HepG2 (cell line): ENCODE results near the gene ZSCAN23. TPM values are rescaled to one million over a fixed set of nuclear protein-coding genes. Genes with fewer than 3 reads are reported as not detected.

Source experiments
- FOXP1 ChIP-seq, 2 experiments: fragments of 450-650 bp in 1 of 2; IDR thresholded peaks; 2 replicates each; pipeline ENCODE4 v1.6.1; 2017 to 2018; ENCODE audit warnings: antibody characterized with exemption in 1 of 2
- GATAD2A ChIP-seq: IDR thresholded peaks from 2 replicates; pipeline ENCODE4 v1.6.1; 2016
- GZF1 ChIP-seq: sonication (generic); formaldehyde crosslinking; IDR thresholded peaks from 2 replicates; pipeline ENCODE4 v1.5.1; 2020; ENCODE audit warnings: mild to moderate bottlenecking, missing genetic modification reagents
- HOXA7 ChIP-seq: sonication (generic); formaldehyde crosslinking; IDR thresholded peaks from 2 replicates; pipeline ENCODE4 v1.8.1; 2022; ENCODE audit warnings: mild to moderate bottlenecking, missing genetic modification reagents, moderate library complexity
- MYC ChIP-seq: sonication (generic); formaldehyde crosslinking; IDR thresholded peaks from 2 replicates; pipeline ENCODE4 v1.9.0; 2021; ENCODE audit warnings: missing genetic modification reagents, borderline replicate concordance
- SAFB2 ChIP-seq: sonication (generic); formaldehyde crosslinking; IDR thresholded peaks from 2 replicates; pipeline ENCODE4 v1.5.1; 2020; ENCODE audit warnings: missing genetic modification reagents, low read depth, mild to moderate bottlenecking, borderline replicate concordance
- SPEN ChIP-seq: sonication (generic); formaldehyde crosslinking; IDR thresholded peaks from 2 replicates; pipeline ENCODE4 v1.5.1; 2020; ENCODE audit warnings: low read depth, mild to moderate bottlenecking, missing genetic modification reagents
- TEAD3 ChIP-seq: optimal IDR thresholded peaks from 2 replicates; pipeline ENCODE3; 2016; ENCODE audit warnings: borderline replicate concordance
- ZBTB42 ChIP-seq: sonication (generic); formaldehyde crosslinking; IDR thresholded peaks from 2 replicates; pipeline ENCODE4 v1.5.0; 2020; ENCODE audit warnings: mild to moderate bottlenecking, missing genetic modification reagents
- ZBTB8A ChIP-seq: sonication (generic); formaldehyde crosslinking; IDR thresholded peaks from 2 replicates; pipeline ENCODE4 v1.4.0; 2020; ENCODE audit warnings: mild to moderate bottlenecking, low read depth, missing genetic modification reagents, borderline replicate concordance
- ZEB1 ChIP-seq: IDR thresholded peaks from 2 replicates; pipeline ENCODE4 v1.6.1; 2012; ENCODE audit warnings: mild to moderate bottlenecking, low read depth, inconsistent platforms; ENCODE audit not compliant: insufficient replicate concordance
- ZNF235 ChIP-seq: sonication (generic); formaldehyde crosslinking; IDR thresholded peaks from 2 replicates; pipeline ENCODE4 v1.8.1; 2023; ENCODE audit warnings: mild to moderate bottlenecking, missing genetic modification reagents, borderline replicate concordance
- ZNF335 ChIP-seq: sonication (generic); formaldehyde crosslinking; IDR thresholded peaks from 2 replicates; pipeline ENCODE4 v1.4.0; 2020; ENCODE audit warnings: missing genetic modification reagents
- ZNF430 ChIP-seq: sonication (generic); formaldehyde crosslinking; IDR thresholded peaks from 2 replicates; pipeline ENCODE4 v1.9.0; 2021; ENCODE audit warnings: mild to moderate bottlenecking, missing genetic modification reagents
- polyA plus RNA-seq, 8 experiments: library from polyadenylated mRNA; depleted of rRNA in 3 of 8; stranded (reverse) in 7 of 8; unstranded in 1 of 8; fragments of >200 nt; fragmentation: Illumina TruSeq in 4 of 8; extraction: Trizol in 4 of 8; gene quantifications; 2 replicates each; pipeline versions ENCODE4 v1.2.1 to v1.2.3, GENCODE V29; 2011 to 2016; ENCODE audit warnings: low read depth in 4 of 8, missing spikeins in 1 of 8, mixed read lengths in 1 of 8; ENCODE audit not compliant: insufficient read depth in 1 of 8
- total RNA-seq, 5 experiments: library from RNA; depleted of rRNA; stranded (reverse); fragments of >200 nt; fragmentation: Illumina TruSeq; extraction: Trizol; gene quantifications; 2 replicates each; pipeline ENCODE4 v1.2.3, GENCODE V29; 2016; ENCODE audit warnings: low read depth in 1 of 5
- TF ChIP-seq, protein P1 (sequence below): IDR thresholded peaks from 2 replicates; pipeline ENCODE4 v1.6.1; 2016; ENCODE audit warnings: low read depth, borderline replicate concordance
- TF ChIP-seq, protein P2 (sequence below): sonication (generic); formaldehyde crosslinking; IDR thresholded peaks from 2 replicates; pipeline ENCODE4 v1.4.0; 2020; ENCODE audit warnings: missing genetic modification reagents; ENCODE audit errors: not compliant biosample characterization
- TF ChIP-seq, protein P3 (sequence below): sonication (generic); formaldehyde crosslinking; IDR thresholded peaks from 2 replicates; pipeline ENCODE4 v1.4.0; 2020; ENCODE audit warnings: missing genetic modification reagents, mild to moderate bottlenecking, borderline replicate concordance
- TF ChIP-seq, protein P4 (sequence below): IDR thresholded peaks from 2 replicates; pipeline ENCODE4 v1.6.1; 2018; ENCODE audit warnings: missing genetic modification reagents, mild to moderate bottlenecking, missing compliant biosample characterization
- TF ChIP-seq, protein P5 (sequence below): sonication (generic); formaldehyde crosslinking; IDR thresholded peaks from 2 replicates; pipeline ENCODE4 v1.4.0; 2020; ENCODE audit warnings: mild to moderate bottlenecking, missing genetic modification reagents, borderline replicate concordance
- TF ChIP-seq, protein P6 (sequence below): sonication (generic); formaldehyde crosslinking; IDR thresholded peaks from 2 replicates; pipeline ENCODE4 v1.4.0; 2020; ENCODE audit warnings: missing genetic modification reagents, borderline replicate concordance

The ZSCAN23 gene
- total and polyA plus RNA-seq, 2 of the 13 experiments (the other 11 are each of a cell fraction or from before 2014, with no cell fraction given), result 0.29 to 1.2 TPM

DNA sequence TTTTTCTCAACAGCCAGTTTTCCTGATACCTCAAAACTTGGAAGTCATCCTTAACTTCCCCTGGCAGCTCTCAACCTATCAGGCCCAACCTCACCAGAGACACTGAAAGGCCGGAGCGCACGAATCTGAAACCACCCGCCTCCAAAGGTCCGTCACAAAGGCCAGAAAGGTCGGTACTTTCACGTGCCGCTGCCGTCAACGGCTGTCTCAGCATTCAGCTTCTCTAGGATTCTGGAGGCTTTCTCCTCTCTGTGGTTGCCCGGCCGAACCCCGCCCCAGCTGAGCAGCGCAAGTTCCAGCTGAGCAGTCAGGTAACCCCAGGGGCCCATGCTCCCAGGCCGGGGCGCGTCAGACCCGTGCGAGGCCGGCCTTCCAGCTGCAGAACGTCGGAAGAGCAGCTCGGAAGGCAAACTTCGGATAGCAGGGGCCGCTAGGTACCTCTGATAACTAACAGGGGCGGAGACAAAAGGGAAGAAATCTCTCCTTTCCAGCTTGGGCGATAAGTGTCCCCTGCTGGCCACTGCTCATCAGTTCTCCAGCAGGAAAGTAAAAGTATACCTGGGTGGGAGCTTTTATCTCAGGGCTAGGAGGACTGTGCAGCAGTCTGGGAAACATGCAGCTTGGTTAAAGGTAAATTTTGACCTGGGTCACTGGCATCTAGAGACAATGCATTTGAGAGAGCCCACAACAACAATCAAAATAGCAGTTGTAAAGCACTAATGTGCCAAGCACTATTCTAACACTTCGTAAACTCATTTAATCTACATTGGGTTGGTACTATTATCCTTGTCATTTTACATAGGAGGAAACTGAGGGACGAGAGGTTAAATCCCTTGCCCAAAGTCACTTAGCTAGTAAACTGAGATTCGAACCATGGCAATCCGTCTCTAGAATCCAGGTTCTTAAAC lies 59.8 kb downstream of the ZSCAN23 start (continued):
- TF ChIP-seq, protein P1, sequence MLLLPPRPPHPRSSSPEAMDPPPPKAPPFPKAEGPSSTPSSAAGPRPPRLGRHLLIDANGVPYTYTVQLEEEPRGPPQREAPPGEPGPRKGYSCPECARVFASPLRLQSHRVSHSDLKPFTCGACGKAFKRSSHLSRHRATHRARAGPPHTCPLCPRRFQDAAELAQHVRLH (CRISPR knock-in tag), result peak; percentile 94; the same call in 1 of the 2 replicates
- TF ChIP-seq ZNF430 (CRISPR knock-in tag) (peak; percentile 83; the same call in 1 of the 2 replicates), ZNF235 (CRISPR knock-in tag) (no peak), SAFB2 (no peak; the same call in 1 of the 2 replicates), HOXA7 (CRISPR knock-in tag) (no peak), ZBTB42 (CRISPR knock-in tag) (peak; percentile 83; the same call in 1 of the 2 replicates), GZF1 (CRISPR knock-in tag) (peak; percentile 67; the same call in 1 of the 2 replicates), GATAD2A (CRISPR knock-in tag) (peak; percentile 79), TEAD3 (CRISPR knock-in tag) (peak; percentile 71), MYC (CRISPR knock-in tag) (peak; percentile 95), ZEB1 (peak; percentile 84), ZNF335 (peak; percentile 81), ZBTB8A (CRISPR knock-in tag) (no peak), FOXP1 (IDR thresholded peaks at IDR 0.05) (no peak), FOXP1 (CRISPR knock-in tag; IDR thresholded peaks at IDR 0.05) (0 out of 2 replicates have a peak, but pooled peaks have one; percentile 34), SPEN (CRISPR knock-in tag) (peak; percentile 97)
- TF ChIP-seq, protein P2, sequence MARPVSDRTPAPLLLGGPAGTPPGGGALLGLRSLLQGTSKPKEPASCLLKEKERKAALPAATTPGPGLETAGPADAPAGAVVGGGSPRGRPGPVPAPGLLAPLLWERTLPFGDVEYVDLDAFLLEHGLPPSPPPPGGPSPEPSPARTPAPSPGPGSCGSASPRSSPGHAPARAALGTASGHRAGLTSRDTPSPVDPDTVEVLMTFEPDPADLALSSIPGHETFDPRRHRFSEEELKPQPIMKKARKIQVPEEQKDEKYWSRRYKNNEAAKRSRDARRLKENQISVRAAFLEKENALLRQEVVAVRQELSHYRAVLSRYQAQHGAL, result no peak
- TF ChIP-seq, protein P3, sequence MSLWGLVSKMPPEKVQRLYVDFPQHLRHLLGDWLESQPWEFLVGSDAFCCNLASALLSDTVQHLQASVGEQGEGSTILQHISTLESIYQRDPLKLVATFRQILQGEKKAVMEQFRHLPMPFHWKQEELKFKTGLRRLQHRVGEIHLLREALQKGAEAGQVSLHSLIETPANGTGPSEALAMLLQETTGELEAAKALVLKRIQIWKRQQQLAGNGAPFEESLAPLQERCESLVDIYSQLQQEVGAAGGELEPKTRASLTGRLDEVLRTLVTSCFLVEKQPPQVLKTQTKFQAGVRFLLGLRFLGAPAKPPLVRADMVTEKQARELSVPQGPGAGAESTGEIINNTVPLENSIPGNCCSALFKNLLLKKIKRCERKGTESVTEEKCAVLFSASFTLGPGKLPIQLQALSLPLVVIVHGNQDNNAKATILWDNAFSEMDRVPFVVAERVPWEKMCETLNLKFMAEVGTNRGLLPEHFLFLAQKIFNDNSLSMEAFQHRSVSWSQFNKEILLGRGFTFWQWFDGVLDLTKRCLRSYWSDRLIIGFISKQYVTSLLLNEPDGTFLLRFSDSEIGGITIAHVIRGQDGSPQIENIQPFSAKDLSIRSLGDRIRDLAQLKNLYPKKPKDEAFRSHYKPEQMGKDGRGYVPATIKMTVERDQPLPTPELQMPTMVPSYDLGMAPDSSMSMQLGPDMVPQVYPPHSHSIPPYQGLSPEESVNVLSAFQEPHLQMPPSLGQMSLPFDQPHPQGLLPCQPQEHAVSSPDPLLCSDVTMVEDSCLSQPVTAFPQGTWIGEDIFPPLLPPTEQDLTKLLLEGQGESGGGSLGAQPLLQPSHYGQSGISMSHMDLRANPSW, result peak; percentile 96; the same call in 1 of the 2 replicates
- TF ChIP-seq, protein P4, sequence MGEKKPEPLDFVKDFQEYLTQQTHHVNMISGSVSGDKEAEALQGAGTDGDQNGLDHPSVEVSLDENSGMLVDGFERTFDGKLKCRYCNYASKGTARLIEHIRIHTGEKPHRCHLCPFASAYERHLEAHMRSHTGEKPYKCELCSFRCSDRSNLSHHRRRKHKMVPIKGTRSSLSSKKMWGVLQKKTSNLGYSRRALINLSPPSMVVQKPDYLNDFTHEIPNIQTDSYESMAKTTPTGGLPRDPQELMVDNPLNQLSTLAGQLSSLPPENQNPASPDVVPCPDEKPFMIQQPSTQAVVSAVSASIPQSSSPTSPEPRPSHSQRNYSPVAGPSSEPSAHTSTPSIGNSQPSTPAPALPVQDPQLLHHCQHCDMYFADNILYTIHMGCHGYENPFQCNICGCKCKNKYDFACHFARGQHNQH, result peak; percentile 95
- TF ChIP-seq, protein P5, sequence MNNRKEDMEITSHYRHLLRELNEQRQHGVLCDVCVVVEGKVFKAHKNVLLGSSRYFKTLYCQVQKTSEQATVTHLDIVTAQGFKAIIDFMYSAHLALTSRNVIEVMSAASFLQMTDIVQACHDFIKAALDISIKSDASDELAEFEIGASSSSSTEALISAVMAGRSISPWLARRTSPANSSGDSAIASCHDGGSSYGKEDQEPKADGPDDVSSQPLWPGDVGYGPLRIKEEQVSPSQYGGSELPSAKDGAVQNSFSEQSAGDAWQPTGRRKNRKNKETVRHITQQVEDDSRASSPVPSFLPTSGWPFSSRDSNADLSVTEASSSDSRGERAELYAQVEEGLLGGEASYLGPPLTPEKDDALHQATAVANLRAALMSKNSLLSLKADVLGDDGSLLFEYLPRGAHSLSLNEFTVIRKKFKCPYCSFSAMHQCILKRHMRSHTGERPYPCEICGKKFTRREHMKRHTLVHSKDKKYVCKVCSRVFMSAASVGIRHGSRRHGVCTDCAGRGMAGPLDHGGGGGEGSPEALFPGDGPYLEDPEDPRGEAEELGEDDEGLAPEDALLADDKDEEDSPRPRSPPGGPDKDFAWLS (CRISPR knock-in tag), result no peak
- TF ChIP-seq, protein P6, sequence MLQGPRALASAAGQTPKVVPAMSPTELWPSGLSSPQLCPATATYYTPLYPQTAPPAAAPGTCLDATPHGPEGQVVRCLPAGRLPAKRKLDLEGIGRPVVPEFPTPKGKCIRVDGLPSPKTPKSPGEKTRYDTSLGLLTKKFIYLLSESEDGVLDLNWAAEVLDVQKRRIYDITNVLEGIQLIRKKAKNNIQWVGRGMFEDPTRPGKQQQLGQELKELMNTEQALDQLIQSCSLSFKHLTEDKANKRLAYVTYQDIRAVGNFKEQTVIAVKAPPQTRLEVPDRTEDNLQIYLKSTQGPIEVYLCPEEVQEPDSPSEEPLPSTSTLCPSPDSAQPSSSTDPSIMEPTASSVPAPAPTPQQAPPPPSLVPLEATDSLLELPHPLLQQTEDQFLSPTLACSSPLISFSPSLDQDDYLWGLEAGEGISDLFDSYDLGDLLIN (CRISPR knock-in tag), result no peak
